ENCODE measurements around the gene NDFIP2.

The NDFIP2 gene

GRCh38 chr13:79531542-79532254 is 50.7 kb downstream of the NDFIP2 start:
- ChIA-PET CTCF (interaction anchor here (1.2 kb wide), 1 partner anchor 107 kb away, joined by 7 read pairs; no protein-coding TSS in a partner anchor), POLR2A (interaction anchor here (1.5 kb wide), 1 partner anchor 51 kb away, joined by 10 read pairs; the partner anchor contains the start of gene NDFIP2)
- no peak for DNase-seq (ENCODE audit: extremely low spot score)
- TF ChIP-seq FOXK2 (IDR thresholded peaks at IDR 0.05) (no peak), L3MBTL2 (conservative IDR thresholded peaks at IDR 0.05) (no peak; the same call in 1 of the 2 replicates), ELF4 (IDR thresholded peaks at IDR 0.05) (no peak), CTBP1 (IDR thresholded peaks at IDR 0.05; ENCODE audit: borderline replicate concordance) (no peak)

GRCh38 chr13:79532576-79532975 is 51.6 kb downstream of the NDFIP2 start:
- POLR2A ChIA-PET, result no interaction called here

GRCh38 chr13:79533781-79534400 is 52.9 kb downstream of the NDFIP2 start:
- ChIA-PET CTCF (interaction anchor here (3.5 kb wide), 1 partner anchor 110 kb away, joined by 25 read pairs; no protein-coding TSS in a partner anchor), POLR2A (interaction anchor here (1.8 kb wide), 1 partner anchor 53 kb away, joined by 7 read pairs; the partner anchor contains the start of gene NDFIP2)
- no peak for DNase-seq (ENCODE audit: extremely low spot score)
- TF ChIP-seq CTBP1 (IDR thresholded peaks at IDR 0.05; ENCODE audit: borderline replicate concordance) (no peak), HDGF (IDR thresholded peaks at IDR 0.05; ENCODE audit: borderline replicate concordance) (no peak), BHLHE40 (IDR thresholded peaks at IDR 0.05; ENCODE audit: borderline replicate concordance) (no peak), LEF1 (IDR thresholded peaks at IDR 0.05; ENCODE audit: borderline replicate concordance) (no peak), ZNF384 (IDR thresholded peaks at IDR 0.05) (no peak), L3MBTL2 (conservative IDR thresholded peaks at IDR 0.05) (no peak), SUZ12 (IDR thresholded peaks at IDR 0.05) (no peak), FOXA1 (IDR thresholded peaks at IDR 0.05) (no peak), FOXM1 (IDR thresholded peaks at IDR 0.05; ENCODE audit: borderline replicate concordance) (no peak), ARNT (IDR thresholded peaks at IDR 0.05) (no peak)

More at GRCh38 chr13:79532576-79532975, 51.6 kb downstream of the NDFIP2 start:
- TF ChIP-seq FOXK2 (IDR thresholded peaks at IDR 0.05) (no peak), HDGF (IDR thresholded peaks at IDR 0.05; ENCODE audit: borderline replicate concordance) (no peak), NFRKB (IDR thresholded peaks at IDR 0.05) (no peak), TARDBP (IDR thresholded peaks at IDR 0.05) (no peak), FOXA1 (IDR thresholded peaks at IDR 0.05) (no peak), FOXM1 (IDR thresholded peaks at IDR 0.05; ENCODE audit: borderline replicate concordance) (no peak), BHLHE40 (IDR thresholded peaks at IDR 0.05; ENCODE audit: borderline replicate concordance) (no peak), SP1 (IDR thresholded peaks at IDR 0.05) (no peak), ARNT (IDR thresholded peaks at IDR 0.05) (no peak)
- TF ChIP-seq, protein P1, sequence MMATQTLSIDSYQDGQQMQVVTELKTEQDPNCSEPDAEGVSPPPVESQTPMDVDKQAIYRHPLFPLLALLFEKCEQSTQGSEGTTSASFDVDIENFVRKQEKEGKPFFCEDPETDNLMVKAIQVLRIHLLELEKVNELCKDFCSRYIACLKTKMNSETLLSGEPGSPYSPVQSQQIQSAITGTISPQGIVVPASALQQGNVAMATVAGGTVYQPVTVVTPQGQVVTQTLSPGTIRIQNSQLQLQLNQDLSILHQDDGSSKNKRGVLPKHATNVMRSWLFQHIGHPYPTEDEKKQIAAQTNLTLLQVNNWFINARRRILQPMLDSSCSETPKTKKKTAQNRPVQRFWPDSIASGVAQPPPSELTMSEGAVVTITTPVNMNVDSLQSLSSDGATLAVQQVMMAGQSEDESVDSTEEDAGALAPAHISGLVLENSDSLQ (IDR thresholded peaks at IDR 0.05), result no peak
- DNase-seq (ENCODE audit: extremely low spot score), result no peak
- CTCF ChIA-PET, result interaction anchor here (0.7 kb wide), 1 partner anchor 265 kb away, joined by 5 read pairs; no protein-coding TSS in a partner anchor

GRCh38 chr13:79534596-79534995 is 53.6 kb downstream of the NDFIP2 start:
- DNase-seq (ENCODE audit: extremely low spot score), result no peak
- ChIA-PET CTCF (interaction anchor here (0.6 to 3.5 kb wide), 4 partner anchors 9 to 1294 kb away, joined by 3 to 25 read pairs (median 3); no protein-coding TSS in a partner anchor), POLR2A (interaction anchor here (1.8 kb wide), 1 partner anchor 53 kb away, joined by 7 read pairs; the partner anchor contains the start of gene NDFIP2)
- TF ChIP-seq LEF1 (IDR thresholded peaks at IDR 0.05; ENCODE audit: borderline replicate concordance), result no peak
- TF ChIP-seq L3MBTL2 (conservative IDR thresholded peaks at IDR 0.05), result no peak
- TF ChIP-seq CTBP1 (IDR thresholded peaks at IDR 0.05; ENCODE audit: borderline replicate concordance), result no peak
- no peak for TF ChIP-seq HDGF (IDR thresholded peaks at IDR 0.05; ENCODE audit: borderline replicate concordance)
- no peak for TF ChIP-seq FOXK2 (IDR thresholded peaks at IDR 0.05)
- no peak for TF ChIP-seq TARDBP (IDR thresholded peaks at IDR 0.05)
- TF ChIP-seq ELF4 (IDR thresholded peaks at IDR 0.05), result no peak
- no peak for TF ChIP-seq SUZ12 (IDR thresholded peaks at IDR 0.05)
- TF ChIP-seq BHLHE40 (IDR thresholded peaks at IDR 0.05; ENCODE audit: borderline replicate concordance), result no peak
- TF ChIP-seq ZNF384 (IDR thresholded peaks at IDR 0.05), result no peak
- TF ChIP-seq FOXA1 (IDR thresholded peaks at IDR 0.05), result no peak
- TF ChIP-seq FOXM1 (IDR thresholded peaks at IDR 0.05; ENCODE audit: borderline replicate concordance), result no peak
- TF ChIP-seq NFRKB (IDR thresholded peaks at IDR 0.05), result no peak
- TF ChIP-seq ARNT (IDR thresholded peaks at IDR 0.05), result no peak
- TF ChIP-seq SP1 (IDR thresholded peaks at IDR 0.05), result no peak
- TF ChIP-seq, protein P1 (IDR thresholded peaks at IDR 0.05), result no peak

GRCh38 chr13:79538757-79539156 is 57.8 kb downstream of the NDFIP2 start:
- CTCF ChIA-PET, result interaction anchor here (0.7 to 4.2 kb wide), 3 partner anchors 61 to 115 kb away, joined by 3 to 77 read pairs (median 3); no protein-coding TSS in a partner anchor
- DNase-seq (ENCODE audit: extremely low spot score), result no peak
- POLR2A ChIA-PET, result interaction anchor here (2.1 kb wide), 1 partner anchor 57 kb away, joined by 6 read pairs; the partner anchor contains the start of gene NDFIP2
- TF ChIP-seq L3MBTL2 (conservative IDR thresholded peaks at IDR 0.05), result no peak
- TF ChIP-seq FOXK2 (IDR thresholded peaks at IDR 0.05), result no peak
- TF ChIP-seq ARNT (IDR thresholded peaks at IDR 0.05), result no peak
- no peak for TF ChIP-seq TARDBP (IDR thresholded peaks at IDR 0.05)

- POLR2A ChIA-PET, result interaction anchor here (2.1 to 2.4 kb wide), 2 partner anchors 59 to 116 kb away, joined by 6 to 11 read pairs; partner anchors contain the start of gene NDFIP2
- TF ChIP-seq ARNT (IDR thresholded peaks at IDR 0.05), result no peak
- TF ChIP-seq SUZ12 (IDR thresholded peaks at IDR 0.05), result no peak
- TF ChIP-seq CTBP1 (IDR thresholded peaks at IDR 0.05; ENCODE audit: borderline replicate concordance), result no peak
- no peak for TF ChIP-seq L3MBTL2 (conservative IDR thresholded peaks at IDR 0.05)
- TF ChIP-seq ELF4 (IDR thresholded peaks at IDR 0.05), result no peak
- TF ChIP-seq, protein P1 (IDR thresholded peaks at IDR 0.05), result no peak
- TF ChIP-seq BHLHE40 (IDR thresholded peaks at IDR 0.05; ENCODE audit: borderline replicate concordance), result no peak
- TF ChIP-seq FOXA1 (IDR thresholded peaks at IDR 0.05), result no peak
- no peak for TF ChIP-seq NFRKB (IDR thresholded peaks at IDR 0.05)
- no peak for TF ChIP-seq FOXK2 (IDR thresholded peaks at IDR 0.05)
- TF ChIP-seq SP1 (IDR thresholded peaks at IDR 0.05), result no peak
- no peak for TF ChIP-seq FOXM1 (IDR thresholded peaks at IDR 0.05; ENCODE audit: borderline replicate concordance)
- TF ChIP-seq ZNF384 (IDR thresholded peaks at IDR 0.05), result no peak
- TF ChIP-seq HDGF (IDR thresholded peaks at IDR 0.05; ENCODE audit: borderline replicate concordance), result no peak
- no peak for TF ChIP-seq TARDBP (IDR thresholded peaks at IDR 0.05)
- TF ChIP-seq LEF1 (IDR thresholded peaks at IDR 0.05; ENCODE audit: borderline replicate concordance), result no peak
- CTCF ChIA-PET, result interaction anchor here (0.6 to 4.2 kb wide), 5 partner anchors 13 to 117 kb away, joined by 3 to 77 read pairs (median 3); no protein-coding TSS in a partner anchor
- no peak for DNase-seq (ENCODE audit: extremely low spot score)
Observed at GRCh38 chr13:79540504-79540903, 59.5 kb downstream of the NDFIP2 start.

Data from HEK293T (cell line).